GM12873 (cell line): ENCODE data around the gene PUS3.

ENCODE experiments used
- CTCF ChIP-seq: IDR thresholded peaks from 2 replicates; pipeline ENCODE4 v1.5.1; 2012; ENCODE audit warnings: low read depth, mild to moderate bottlenecking, moderate library complexity, low read length, control low read depth; ENCODE audit not compliant: insufficient read depth; ENCODE audit errors: missing control alignments

Gene PUS3

GRCh38 chr11:125902927-125903710, at the start of gene PUS3:
TSS of gene PUS3 (minus strand) at chr11:125903206. CDS start at chr11:125896284, 6,922 bp downstream.
- TF ChIP-seq CTCF, result no peak

- TF ChIP-seq CTCF, result no peak
Measured at GRCh38 chr11:125952559-125952958, 49.6 kb upstream of the PUS3 start.

GRCh38 chr11:125951731-125952130, 48.7 kb upstream of the PUS3 start:
- no peak for TF ChIP-seq CTCF

- TF ChIP-seq CTCF, result no peak
Measured at GRCh38 chr11:125950696-125951651, 48.0 kb upstream of the PUS3 start.

- TF ChIP-seq CTCF, result no peak
Measured at GRCh38 chr11:125950178-125950490, 47.1 kb upstream of the PUS3 start.

- TF ChIP-seq CTCF, result no peak
Measured at GRCh38 chr11:125949271-125950177, 46.5 kb upstream of the PUS3 start.
